H1 (cell line): ENCODE data around the gene PLCH2. TPM values are rescaled to one million over a fixed set of nuclear protein-coding genes. Genes with fewer than 3 reads are reported as not detected.

Experiments used
- ATF3 ChIP-seq: IDR thresholded peaks from 2 replicates; pipeline ENCODE4 v1.6.1; 2011; ENCODE audit warnings: low read depth, mild to moderate bottlenecking, low read length; ENCODE audit not compliant: insufficient read depth
- BACH1 ChIP-seq: IDR thresholded peaks from 2 replicates; pipeline ENCODE4 v1.6.1; 2012; ENCODE audit warnings: low read length, improper control_type of control experiment
- CREB1 ChIP-seq: IDR thresholded peaks from 2 replicates; pipeline ENCODE4 v1.6.1; 2012; ENCODE audit warnings: inconsistent platforms
- KDM5A ChIP-seq: fragments of 200-600 bp; IDR thresholded peaks from 2 replicates; pipeline ENCODE4 v1.7.1; 2012; ENCODE audit warnings: mild to moderate bottlenecking, low read length, inconsistent platforms, mixed read lengths
- POU5F1 ChIP-seq: IDR thresholded peaks from 2 replicates; pipeline ENCODE4 v1.6.1; 2011; ENCODE audit warnings: low read depth, mild to moderate bottlenecking, low read length, moderate library complexity
- SIN3A ChIP-seq, 2 experiments: IDR thresholded peaks in 1 of 2; conservative IDR thresholded peaks in 1 of 2; 2 replicates each; pipeline ENCODE4 v1.6.1; 2011 to 2012; ENCODE audit warnings: low read length in 2 of 2, improper control_type of control experiment in 1 of 2, low read depth in 1 of 2, mild to moderate bottlenecking in 1 of 2
- SP1 ChIP-seq: IDR thresholded peaks from 2 replicates; pipeline ENCODE4 v1.6.1; 2011; ENCODE audit warnings: low read depth, low read length
- TAF7 ChIP-seq: optimal IDR thresholded peaks from 2 replicates; pipeline ENCODE3; 2011; ENCODE audit warnings: low read depth, mild to moderate bottlenecking, inconsistent platforms, low read length, moderate library complexity, borderline replicate concordance
- USF2 ChIP-seq: IDR thresholded peaks from 2 replicates; pipeline ENCODE4 v1.6.1; 2011; ENCODE audit warnings: low read length, improper control_type of control experiment
- polyA plus RNA-seq, 7 experiments: library from polyadenylated mRNA; depleted of rRNA in 3 of 7; stranded (reverse) in 5 of 7; unstranded in 2 of 7; fragments of >200 nt in 5 of 7; fragments of 200-250 nt in 2 of 7; gene quantifications; 1 replicate in 5 of 7; 2 replicates in 1 of 7; 4 replicates in 1 of 7; pipeline versions ENCODE4 v1.2.1 to v1.2.3, GENCODE V29; 2011 to 2013; ENCODE audit warnings: missing spikeins in 2 of 7, mixed read lengths in 2 of 7
- total RNA-seq: library from RNA; stranded (reverse); fragmentation: NEBNext Ultra II Directional; extraction: Animal tissue kit (Norgen Biotek cat#: 25700); gene quantifications from 2 replicates; pipeline ENCODE4 v1.2.1, GENCODE V29; 2021

The PLCH2 gene
- total and polyA plus RNA-seq, 2 of the 8 experiments (the other 6 are each of a cell fraction or from before 2014, with no cell fraction given), result 0.14 to 0.19 TPM

- TF ChIP-seq BACH1, result no peak
- TF ChIP-seq POU5F1, result no peak
- TF ChIP-seq SP1, result no peak
- TF ChIP-seq SIN3A (conservative IDR thresholded peaks at IDR 0.05 in 1 of 2, IDR thresholded peaks at IDR 0.05 in 1 of 2; ENCODE audit: low read depth in 1 of 2, low read length in 2 of 2), result no peak
- TF ChIP-seq CREB1, result no peak
- no peak for TF ChIP-seq TAF7
- no peak for TF ChIP-seq KDM5A
- no peak for TF ChIP-seq USF2
- TF ChIP-seq ATF3, result no peak
These were observed 12.6 kb downstream of the PLCH2 start (continued) for GRCh38 chr1:2488688-2489087.
